Hepatocyte (in vitro differentiated cells): ENCODE results near the gene TRMO. TPM values are rescaled to one million over a fixed set of nuclear protein-coding genes. Genes with fewer than 3 reads are reported as not detected.

Experiments used
- DNase-seq: peaks from one replicate; pipeline ENCODE4 v3.0.0-alpha.2; 2016; ENCODE audit warnings: low spot score
- H2AFZ ChIP-seq: fragments of 200-600 bp; sonication (generic); 2 replicates; pipeline ENCODE4 v1.6.0; 2016; ENCODE audit warnings: antibody characterized with exemption, mild to moderate bottlenecking
- H3K27ac ChIP-seq: fragments of 200-600 bp; sonication (generic); 2 replicates; pipeline ENCODE4 v1.5.1; 2016; ENCODE audit warnings: mild to moderate bottlenecking
- H3K27me3 ChIP-seq: fragments of 200-600 bp; sonication (generic); 2 replicates; pipeline ENCODE4 v1.6.1; 2016
- H3K36me3 ChIP-seq: fragments of 200-600 bp; sonication (generic); replicated peaks from 2 replicates; pipeline ENCODE4 v1.5.1; 2016; ENCODE audit warnings: low read depth; ENCODE audit not compliant: insufficient read depth
- H3K4me1 ChIP-seq: fragments of 200-600 bp; sonication (generic); 2 replicates; pipeline ENCODE4 v1.5.1; 2016; ENCODE audit warnings: mild to moderate bottlenecking, moderate library complexity; ENCODE audit not compliant: insufficient read depth
- H3K4me2 ChIP-seq: fragments of 200-600 bp; sonication (generic); 2 replicates; pipeline ENCODE4 v1.6.0; 2016
- H3K4me3 ChIP-seq: fragments of 200-600 bp; sonication (generic); 2 replicates; pipeline ENCODE4 v1.5.1; 2016; ENCODE audit warnings: mild to moderate bottlenecking
- H3K79me2 ChIP-seq: fragments of 200-600 bp; sonication (generic); 2 replicates; pipeline ENCODE4 v1.6.0; 2017; ENCODE audit warnings: mild to moderate bottlenecking
- H3K9me2 ChIP-seq: fragments of 200-600 bp; sonication (generic); replicated peaks from 2 replicates; pipeline ENCODE4 v1.6.0; 2017; ENCODE audit warnings: mild to moderate bottlenecking; ENCODE audit not compliant: insufficient read depth
- H3K9me3 ChIP-seq: fragments of 200-600 bp; sonication (generic); 2 replicates; pipeline ENCODE4 v1.5.1; 2016; ENCODE audit warnings: low read depth, mild to moderate bottlenecking
- H4K20me1 ChIP-seq: fragments of 200-600 bp; sonication (generic); 2 replicates; pipeline ENCODE4 v1.6.0; 2016; ENCODE audit warnings: mild to moderate bottlenecking; ENCODE audit not compliant: insufficient read depth, poor library complexity, severe bottlenecking
- CTCF ChIP-seq: fragments of 200-600 bp; sonication (generic); IDR thresholded peaks from 2 replicates; pipeline ENCODE4 v1.5.1; 2016; ENCODE audit warnings: antibody characterized with exemption, mild to moderate bottlenecking; ENCODE audit not compliant: poor library complexity
- EZH2 ChIP-seq: fragments of 200-600 bp; sonication (generic); IDR thresholded peaks from 2 replicates; pipeline ENCODE4 v1.6.1; 2016; ENCODE audit warnings: antibody characterized with exemption, mild to moderate bottlenecking, borderline replicate concordance
- EZH2phosphoT487 ChIP-seq: fragments of 200-600 bp; sonication (generic); IDR thresholded peaks from one replicate; pipeline ENCODE4 v1.6.1; 2018; ENCODE audit warnings: antibody characterized with exemption, mild to moderate bottlenecking, low read depth, moderate library complexity; ENCODE audit not compliant: unreplicated experiment, severe bottlenecking
- WGBS: methylation state at CpG from one replicate; pipeline ENCODE4 v1.1.6; 2016; ENCODE audit warnings: low lambda C conversion rate; ENCODE audit errors: missing lambda C conversion rate; 5-methylcytosine and 5-hydroxymethylcytosine counted together
- polyA plus RNA-seq: library from polyadenylated mRNA; unstranded; fragments of >200 nt; fragmentation: Nextera tagmentation; extraction: Ambion mirVana; gene quantifications from 2 replicates; pipeline ENCODE4 v1.2.1, GENCODE V29; 2016
- total RNA-seq: library from RNA; depleted of rRNA; stranded (reverse); fragments of >200 nt; gene quantifications from 2 replicates; pipeline ENCODE4 v1.2.3, GENCODE V29; 2014

Gene TRMO
- total and polyA plus RNA-seq, 2 experiments from 2014 or later: 10.8 to 22.6 TPM

- no peaks in the 10 kb centered on the region for H3K79me2 ChIP-seq
- H2AFZ ChIP-seq: no peak overlapping the region
- no peak overlapping the region for H3K4me3 ChIP-seq
- no peak overlapping the region for H3K27ac ChIP-seq
- H3K36me3 ChIP-seq: no peaks in the 10 kb centered on the region
- H3K9me2 ChIP-seq: no peaks in the 10 kb centered on the region
- H3K4me2 ChIP-seq: no peak overlapping the region
- H3K9me3 ChIP-seq: no peaks in the 10 kb centered on the region
- peaks cover 91% of the 10 kb centered on the region for H3K27me3 ChIP-seq
- no peak for DNase-seq
- no peak for TF ChIP-seq EZH2
- TF ChIP-seq CTCF: no peak
- TF ChIP-seq EZH2phosphoT487: no peak
- no peaks in the 10 kb centered on the region for H3K4me1 ChIP-seq
- H4K20me1 ChIP-seq: no peaks in the 10 kb centered on the region
Observed at GRCh38 chr9:97940233-97940632, 17.9 kb upstream of the TRMO start.

GRCh38 chr9:97938081-97938644 is 15.9 kb upstream of the TRMO start, which contains the start of gene HEMGN:
TSS of gene HEMGN (minus strand) at chr9:97938172. CDS start at chr9:97938136, 36 bp downstream.
- Histone ChIP-seq H2AFZ (no peak within 1 kb of the TSS), H3K36me3 (no peaks in the 10 kb centered on the region), H4K20me1 (no peaks in the 10 kb centered on the region), H3K9me2 (no peaks in the 10 kb centered on the region), H3K4me2 (no peak within 1 kb of the TSS), H3K79me2 (no peaks in the 10 kb centered on the region), H3K27me3 (peaks cover 81% of the 10 kb centered on the region), H3K27ac (no peak within 1 kb of the TSS), H3K4me3 (no peak within 1 kb of the TSS), H3K4me1 (no peaks in the 10 kb centered on the region), H3K9me3 (no peaks in the 10 kb centered on the region)
- no peak for DNase-seq
- TF ChIP-seq EZH2phosphoT487: no peak
- no peak for TF ChIP-seq EZH2
- no peak for TF ChIP-seq CTCF
- 76% methylated on average over 3 of the region's 3 CpGs for WGBS

- no peaks in the 10 kb centered on the region for H4K20me1 ChIP-seq
- H3K9me3 ChIP-seq: no peaks in the 10 kb centered on the region
- H3K36me3 ChIP-seq: no peaks in the 10 kb centered on the region
- H3K4me1 ChIP-seq: no peaks in the 10 kb centered on the region
- peaks cover 75% of the 10 kb centered on the region for H3K27me3 ChIP-seq
- DNase-seq: no peak
- H3K4me2 ChIP-seq: no peak overlapping the region
- no peak overlapping the region for H2AFZ ChIP-seq
- TF ChIP-seq EZH2: no peak
- no peak for TF ChIP-seq CTCF
- TF ChIP-seq EZH2phosphoT487: no peak
- no peaks in the 10 kb centered on the region for H3K9me2 ChIP-seq
- no peak overlapping the region for H3K27ac ChIP-seq
- H3K79me2 ChIP-seq: no peaks in the 10 kb centered on the region
- H3K4me3 ChIP-seq: no peak overlapping the region
Observed at GRCh38 chr9:97936998-97937397, 14.7 kb upstream of the TRMO start.

DNA sequence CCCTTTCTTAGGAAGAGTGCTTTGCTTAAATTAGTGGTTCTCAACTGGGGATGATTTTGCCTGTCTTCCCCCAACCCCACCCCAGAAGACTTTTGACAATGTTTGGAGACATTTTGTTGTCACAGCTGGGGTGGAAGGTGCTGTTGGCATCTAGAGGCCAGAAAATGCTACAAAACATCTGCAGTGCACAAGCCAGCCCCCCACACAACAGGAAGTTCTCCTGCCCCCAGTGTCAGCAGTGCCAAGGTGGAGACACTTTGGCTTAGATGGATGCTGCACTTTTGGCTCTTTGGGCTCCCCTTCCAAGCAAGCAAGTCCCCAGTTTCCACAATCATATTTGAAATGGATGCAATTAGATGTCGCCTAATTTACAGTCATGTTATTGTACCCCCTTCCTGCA is 13.0 kb upstream of the TRMO start:
- 65% methylated on average over 1 of the region's 1 CpG for WGBS
- H3K36me3 ChIP-seq: no peaks in the 10 kb centered on the region
- TF ChIP-seq CTCF (no peak), EZH2phosphoT487 (no peak), EZH2 (no peak)

More for the DNA sequence above, 13.0 kb upstream of the TRMO start:
- Histone ChIP-seq H3K27me3 (peaks cover 74% of the 10 kb centered on the region), H3K4me1 (no peaks in the 10 kb centered on the region), H3K9me2 (no peaks in the 10 kb centered on the region), H2AFZ (no peak overlapping the region), H4K20me1 (no peaks in the 10 kb centered on the region), H3K4me3 (no peak overlapping the region), H3K9me3 (no peaks in the 10 kb centered on the region), H3K4me2 (no peak overlapping the region), H3K27ac (no peak overlapping the region), H3K79me2 (no peaks in the 10 kb centered on the region)
- no peak for DNase-seq
